Natural killer cell (primary cell): ENCODE results near the gene SLC25A21. TPM values are rescaled to one million over a fixed set of nuclear protein-coding genes. Genes with fewer than 3 reads are reported as not detected.

Experiments
- ATAC-seq, 3 donors: fragments of 150-1000 bp in 2 of 3; fragments of 200-7000 bp in 1 of 3; cut with Tn5 transposase; 1 replicate in 1 of 3; 2 replicates in 2 of 3; pipeline ENCODE4 v1.10.0; 2021; ENCODE audit warnings: mild to moderate bottlenecking in 2 of 3, moderate library complexity in 2 of 3
- DNase-seq, 2 donors: peaks; one replicate each; pipeline versions ENCODE4 v3.0.0 to v3.0.0-alpha.2; 2013 to 2021; ENCODE audit warnings: mixed read lengths in 1 of 2
- H3K27ac ChIP-seq: one replicate; pipeline ENCODE4 v1.5.1; 2013; ENCODE audit warnings: mild to moderate bottlenecking, low read length
- H3K27me3 ChIP-seq: one replicate; pipeline ENCODE4 v1.6.1; 2013; ENCODE audit warnings: low read length; ENCODE audit not compliant: control insufficient read depth, insufficient read depth
- H3K36me3 ChIP-seq: one replicate; pipeline ENCODE4 v1.6.1; 2013; ENCODE audit warnings: low read length; ENCODE audit not compliant: control insufficient read depth, insufficient read depth
- H3K4me1 ChIP-seq: one replicate; pipeline ENCODE4 v1.6.1; 2013; ENCODE audit warnings: low read length; ENCODE audit not compliant: control insufficient read depth, insufficient read depth
- H3K4me3 ChIP-seq: one replicate; pipeline ENCODE4 v1.5.1; 2013; ENCODE audit warnings: low read length
- H3K9me3 ChIP-seq: one replicate; pipeline ENCODE4 v1.6.1; 2013; ENCODE audit warnings: low read length; ENCODE audit not compliant: control insufficient read depth, insufficient read depth
- H3K27ac Mint-ChIP-seq, 2 donors: one replicate each; pipeline ENCODE4 v1.8.0; 2022; ENCODE audit warnings: mild to moderate bottlenecking in 2 of 2, mixed read lengths in 2 of 2, moderate library complexity in 1 of 2
- H3K27me3 Mint-ChIP-seq, 2 donors: one replicate each; pipeline ENCODE4 v1.8.0; 2022; ENCODE audit warnings: low read depth in 2 of 2, mixed read lengths in 2 of 2
- H3K36me3 Mint-ChIP-seq: one replicate; pipeline ENCODE4 v1.8.0; 2022; ENCODE audit warnings: mixed read lengths
- H3K4me1 Mint-ChIP-seq, 2 donors: one replicate each; pipeline ENCODE4 v1.8.0; 2022; ENCODE audit warnings: mixed read lengths in 2 of 2
- H3K4me3 Mint-ChIP-seq: one replicate; pipeline ENCODE4 v1.8.0; 2022; ENCODE audit warnings: mild to moderate bottlenecking, moderate library complexity, mixed read lengths
- H3K9me3 Mint-ChIP-seq, 2 donors: one replicate each; pipeline ENCODE4 v1.8.0; 2022; ENCODE audit warnings: mixed read lengths in 2 of 2
- WGBS: methylation state at CpG from one replicate; pipeline ENCODE4 v1.1.7; 2013; ENCODE audit warnings: missing lambda C conversion rate; ENCODE audit not compliant: insufficient coverage; 5-methylcytosine and 5-hydroxymethylcytosine counted together
- intact Hi-C: fragments of 100-400 bp; cut with micrococcal nuclease; formaldehyde crosslinking; loops from one replicate; pipeline ENCODE4 v1.14.2; 2022
- total RNA-seq, 4 donors: library from RNA; stranded (reverse); fragments of 120-200 nt in 1 of 4; gene quantifications; one replicate each; pipeline versions ENCODE4 v1.2.3 to v1.2.4, GENCODE V29; 2013 to 2022
- TF ChIP-seq, protein P1 (sequence below): fragments of 200-600 bp; IDR thresholded peaks from one replicate; pipeline ENCODE4 v1.8.0; 2022; ENCODE audit warnings: antibody characterized with exemption

The SLC25A21 gene
- total RNA-seq, 3 donors from 2014 or later (not counting 1 experiment from before 2014, with no cell fraction given): not detected

DNA sequence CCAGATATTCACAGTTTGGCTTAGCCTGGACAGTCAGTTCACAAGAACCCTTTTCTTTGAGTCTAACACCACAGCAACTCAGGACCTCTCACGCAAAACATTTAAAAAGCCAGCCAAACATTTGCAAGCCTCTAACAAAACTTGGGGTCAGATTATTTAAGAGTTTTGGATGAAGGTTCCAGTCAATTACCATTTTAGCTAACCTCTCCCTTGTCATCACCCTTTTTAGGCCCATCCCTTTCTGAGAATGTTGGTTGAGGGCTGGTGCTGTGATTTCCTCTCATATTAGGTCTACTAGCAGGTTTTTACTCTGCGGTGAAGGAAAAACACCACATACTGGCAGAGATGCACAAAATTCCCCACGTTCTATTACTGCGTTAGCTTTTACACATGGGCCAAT is 490.1 kb downstream of the SLC25A21 start:
- 92% methylated on average over 3 of the region's 4 CpGs for WGBS
- Histone ChIP-seq H3K27ac (no peak overlapping the region), H3K9me3 (no peaks in the 10 kb centered on the region), H3K4me3 (no peak overlapping the region), H3K4me1 (no peaks in the 10 kb centered on the region), H3K36me3 (no peaks in the 10 kb centered on the region), H3K27me3 (peaks cover 4% of the 10 kb centered on the region)
- Mint-ChIP-seq H3K4me1 (no peaks in the 10 kb centered on the region), H3K27me3 (peaks cover 0 to 5% of the 10 kb centered on the region in 2 donors), H3K4me3 (no peak overlapping the region), H3K9me3 (peaks cover 3 to 5% of the 10 kb centered on the region in 2 donors), H3K36me3 (no peaks in the 10 kb centered on the region), H3K27ac (no peak overlapping the region)
- TF ChIP-seq, protein P1, sequence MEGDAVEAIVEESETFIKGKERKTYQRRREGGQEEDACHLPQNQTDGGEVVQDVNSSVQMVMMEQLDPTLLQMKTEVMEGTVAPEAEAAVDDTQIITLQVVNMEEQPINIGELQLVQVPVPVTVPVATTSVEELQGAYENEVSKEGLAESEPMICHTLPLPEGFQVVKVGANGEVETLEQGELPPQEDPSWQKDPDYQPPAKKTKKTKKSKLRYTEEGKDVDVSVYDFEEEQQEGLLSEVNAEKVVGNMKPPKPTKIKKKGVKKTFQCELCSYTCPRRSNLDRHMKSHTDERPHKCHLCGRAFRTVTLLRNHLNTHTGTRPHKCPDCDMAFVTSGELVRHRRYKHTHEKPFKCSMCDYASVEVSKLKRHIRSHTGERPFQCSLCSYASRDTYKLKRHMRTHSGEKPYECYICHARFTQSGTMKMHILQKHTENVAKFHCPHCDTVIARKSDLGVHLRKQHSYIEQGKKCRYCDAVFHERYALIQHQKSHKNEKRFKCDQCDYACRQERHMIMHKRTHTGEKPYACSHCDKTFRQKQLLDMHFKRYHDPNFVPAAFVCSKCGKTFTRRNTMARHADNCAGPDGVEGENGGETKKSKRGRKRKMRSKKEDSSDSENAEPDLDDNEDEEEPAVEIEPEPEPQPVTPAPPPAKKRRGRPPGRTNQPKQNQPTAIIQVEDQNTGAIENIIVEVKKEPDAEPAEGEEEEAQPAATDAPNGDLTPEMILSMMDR: no peak
- ATAC-seq (no peak), DNase-seq (no peak)
- intact Hi-C loops: no loop called here

DNA sequence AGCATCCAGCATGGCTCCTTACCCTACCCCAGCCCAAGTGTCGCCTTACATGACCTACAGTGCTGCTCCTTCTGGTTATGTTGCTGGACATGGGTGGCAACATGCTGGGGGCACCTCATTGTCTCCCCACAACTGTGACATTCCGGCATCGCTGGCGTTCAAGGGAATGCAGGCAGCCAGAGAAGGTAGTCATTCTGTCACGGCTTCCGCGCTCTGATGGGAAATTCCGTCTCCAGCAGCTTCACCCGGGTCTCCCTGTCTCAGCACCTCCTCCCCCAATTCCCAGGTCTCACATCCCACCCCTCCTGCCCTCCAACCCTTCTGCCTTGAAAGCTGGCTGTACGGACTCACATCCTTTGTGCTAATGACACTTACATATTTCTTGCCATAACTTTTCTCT is 496.2 kb downstream of the SLC25A21 start:
- intact Hi-C loops: no loop called here
- H3K27ac Mint-ChIP-seq: no peak overlapping the region
- TF ChIP-seq, protein P1: no peak
- no peak for ATAC-seq
- Histone ChIP-seq H3K36me3 (no peaks in the 10 kb centered on the region), H3K27me3 (peaks cover 7% of the 10 kb centered on the region), H3K9me3 (no peaks in the 10 kb centered on the region), H3K4me3 (no peak overlapping the region), H3K27ac (no peak overlapping the region), H3K4me1 (no peaks in the 10 kb centered on the region)
- 17% methylated on average over 10 of the region's 10 CpGs for WGBS
- H3K36me3 Mint-ChIP-seq: no peaks in the 10 kb centered on the region
- no peak overlapping the region for H3K4me3 Mint-ChIP-seq
- H3K27me3 Mint-ChIP-seq: peaks cover 0 to 9% of the 10 kb centered on the region in 2 donors
- H3K9me3 Mint-ChIP-seq: peaks cover 0 to 3% of the 10 kb centered on the region in 2 donors
- DNase-seq: no peak
- no peaks in the 10 kb centered on the region for H3K4me1 Mint-ChIP-seq

- H3K9me3 ChIP-seq: no peaks in the 10 kb centered on the region
- ATAC-seq (no peak), DNase-seq (no peak)
- peaks cover 7% of the 10 kb centered on the region for H3K27me3 ChIP-seq
- H3K27ac Mint-ChIP-seq: no peak overlapping the region
- TF ChIP-seq, protein P1: no peak
- WGBS: 62% methylated on average over 6 of the region's 6 CpGs
- no peak overlapping the region for H3K4me3 Mint-ChIP-seq
- no peaks in the 10 kb centered on the region for H3K4me1 ChIP-seq
- H3K36me3 Mint-ChIP-seq: no peaks in the 10 kb centered on the region
- H3K4me3 ChIP-seq: no peak overlapping the region
- H3K27me3 Mint-ChIP-seq: peaks cover 0 to 9% of the 10 kb centered on the region in 2 donors
- no peaks in the 10 kb centered on the region for H3K36me3 ChIP-seq
- H3K9me3 Mint-ChIP-seq: peaks cover 0 to 3% of the 10 kb centered on the region in 2 donors
- no peaks in the 10 kb centered on the region for H3K4me1 Mint-ChIP-seq
- intact Hi-C loops: no loop called here
- H3K27ac ChIP-seq: no peak overlapping the region
These were observed 496.8 kb downstream of the SLC25A21 start for GRCh38 chr14:36675581-36675980.

GRCh38 chr14:36674659-36675058 is 497.7 kb downstream of the SLC25A21 start:
- peaks cover 0 to 9% of the 10 kb centered on the region in 2 donors for H3K27me3 Mint-ChIP-seq
- DNase-seq (no peak), ATAC-seq (no peak)
- no peaks in the 10 kb centered on the region for H3K36me3 Mint-ChIP-seq
- Histone ChIP-seq H3K9me3 (no peaks in the 10 kb centered on the region), H3K27ac (no peak overlapping the region), H3K4me1 (no peaks in the 10 kb centered on the region), H3K4me3 (no peak overlapping the region), H3K27me3 (peaks cover 7% of the 10 kb centered on the region), H3K36me3 (no peaks in the 10 kb centered on the region)
- intact Hi-C loops: no loop called here
- H3K4me3 Mint-ChIP-seq: no peak overlapping the region
- TF ChIP-seq, protein P1: no peak
- WGBS: no CpG with 5 or more reads among the region's 3 CpGs
- no peaks in the 10 kb centered on the region for H3K4me1 Mint-ChIP-seq
- H3K27ac Mint-ChIP-seq: no peak overlapping the region
- peaks cover 0 to 3% of the 10 kb centered on the region in 2 donors for H3K9me3 Mint-ChIP-seq
